NCI-H345 (cell line): ENCODE measurements around the gene HOXA13.

Experiments
- DNase-seq: peaks from one replicate; lab custom pipeline; 2025; lab: John Stamatoyannopoulos, UW

HOXA13 gene

DNA sequence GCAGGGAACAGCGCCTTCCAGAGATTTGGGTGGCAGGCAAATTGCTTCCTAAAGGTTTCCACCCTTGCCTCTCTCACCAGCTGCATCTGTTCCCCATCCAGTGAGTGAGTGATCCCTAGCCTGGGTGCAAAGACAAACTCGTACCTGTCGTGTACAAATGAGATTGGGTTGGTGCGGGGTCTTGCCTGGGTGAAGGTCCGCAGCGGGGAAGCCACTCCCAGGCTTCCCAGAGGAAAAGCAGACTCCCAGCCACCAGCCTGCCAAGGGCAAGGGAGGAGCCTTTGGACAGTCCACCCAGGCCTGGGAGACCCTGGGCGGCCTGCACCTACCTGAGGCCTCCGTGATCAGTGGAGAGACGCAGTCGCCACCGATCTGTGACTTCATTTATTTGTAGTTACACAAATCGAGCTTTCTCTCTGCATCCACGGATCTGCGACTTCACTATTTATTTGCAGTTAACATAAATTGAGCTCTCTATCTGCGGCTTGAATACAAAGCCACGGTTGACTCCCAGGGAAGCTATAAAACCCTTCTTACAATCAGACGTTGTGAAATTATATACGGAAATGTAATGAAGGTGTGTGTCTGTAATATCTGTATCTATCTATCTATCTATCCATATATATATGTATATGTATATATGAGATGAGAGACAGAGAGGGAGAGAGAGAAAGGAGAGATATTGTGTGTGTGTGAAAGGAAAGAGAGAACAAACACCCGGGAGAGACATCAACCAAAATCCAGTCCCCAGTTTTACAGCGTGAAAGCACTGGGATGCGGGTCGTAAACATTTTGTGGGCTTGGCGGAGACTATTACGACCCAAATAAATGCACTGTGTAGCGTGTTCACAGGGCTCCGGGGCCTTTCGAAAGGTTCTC lies 40.4 kb downstream of the HOXA13 start:
- no peak for DNase-seq

DNA sequence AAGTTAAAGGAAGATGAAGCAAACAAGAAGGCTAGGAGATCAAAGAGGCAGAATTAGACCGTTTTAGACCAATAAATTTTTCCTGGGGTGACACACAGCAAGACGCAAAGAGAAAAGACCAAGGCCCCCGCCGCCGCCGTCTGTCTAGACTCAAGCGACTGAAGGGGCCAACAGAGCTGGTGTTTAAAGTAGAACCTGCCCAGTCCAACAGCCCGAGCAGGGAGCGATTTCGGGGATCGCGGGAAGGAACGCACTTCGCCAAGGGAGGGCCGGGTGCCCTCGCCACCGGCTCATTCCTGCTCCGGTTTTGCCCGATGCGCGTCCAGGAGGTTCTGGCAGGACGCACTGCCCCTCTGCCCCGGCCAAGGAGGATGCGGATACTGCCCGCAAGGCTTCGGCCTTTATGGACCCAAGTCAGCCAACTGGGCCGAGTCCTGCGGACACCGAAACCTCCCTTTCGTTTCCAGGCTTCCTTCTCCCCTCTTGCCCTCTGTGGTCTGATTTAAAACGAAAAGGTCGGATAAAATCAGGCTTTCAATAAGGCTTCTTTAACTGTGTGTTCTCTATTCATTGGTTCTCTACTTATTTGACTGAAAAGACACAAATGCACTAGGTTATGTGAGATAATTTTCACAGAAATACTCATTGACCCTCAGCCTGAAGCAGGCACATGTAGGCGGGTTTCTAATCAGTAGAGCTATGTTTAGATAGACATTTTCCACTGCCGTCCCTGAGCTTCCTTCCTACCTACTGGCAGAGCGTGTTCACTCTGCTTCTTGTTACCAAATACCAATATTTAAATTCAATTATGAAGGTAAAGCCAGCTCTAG lies 41.2 kb downstream of the HOXA13 start:
- no peak for DNase-seq

DNA sequence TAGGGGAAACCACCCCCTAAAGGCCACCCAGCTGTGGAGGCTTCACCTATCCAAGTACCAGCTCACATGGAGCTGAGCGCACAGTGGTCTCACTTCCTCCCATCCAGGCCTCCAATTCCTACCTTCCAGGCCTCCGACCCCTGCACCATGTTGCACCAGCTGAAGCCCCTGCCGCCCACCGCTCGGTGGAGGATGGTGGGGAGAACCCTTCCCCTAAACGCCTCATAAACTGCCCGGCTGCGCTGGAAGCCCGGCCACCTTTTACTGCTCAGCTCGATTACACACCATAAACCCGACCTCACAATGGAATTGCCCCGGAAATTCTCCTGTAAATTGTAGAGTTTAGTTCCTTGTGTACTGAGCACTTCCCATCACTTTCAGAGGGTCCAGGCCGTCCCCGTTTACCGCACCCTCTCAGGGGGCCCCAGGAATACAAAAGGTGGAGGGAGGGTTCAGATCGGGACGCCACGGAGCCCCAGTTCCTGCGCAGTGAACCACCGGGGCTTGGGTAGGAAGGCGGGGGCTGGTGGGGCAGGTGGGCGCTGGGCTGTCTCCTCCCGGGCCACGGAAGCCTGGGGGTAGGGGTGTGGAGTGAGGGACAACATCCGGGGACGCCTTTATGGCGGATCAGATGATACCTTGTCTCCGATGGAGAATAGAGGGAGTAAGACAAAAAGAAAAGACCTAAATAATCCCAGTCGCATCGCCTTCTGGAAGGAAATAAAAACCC lies 42.0 kb downstream of the HOXA13 start:
- DNase-seq = no peak

GRCh38 chr7:27156916-27157701 lies 42.8 kb downstream of the HOXA13 start:
- no peak for DNase-seq

DNA sequence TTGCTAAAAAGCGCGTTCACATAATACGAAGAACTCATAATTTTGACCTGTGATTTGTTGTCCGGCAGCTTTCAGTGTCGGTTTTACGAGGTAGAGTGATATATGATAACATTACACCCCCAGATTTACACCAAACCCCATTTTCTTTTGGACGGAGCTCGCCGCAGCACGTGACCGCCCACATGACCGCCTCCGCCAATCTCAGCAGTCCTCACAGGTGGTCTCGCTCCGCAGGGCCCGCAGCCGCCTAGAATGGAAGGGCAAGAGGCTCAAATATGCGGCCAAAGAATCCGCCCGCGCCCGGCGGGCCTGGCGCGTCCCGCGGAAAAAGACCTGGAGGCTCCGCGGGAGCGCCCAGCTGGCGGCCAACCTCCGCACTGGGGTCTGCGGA lies 43.4 kb downstream of the HOXA13 start, which contains the start of gene HOXA7:
Gene HOXA7 (minus strand): TSS at position 168 of the 391 bp plus-strand sequence. CDS start 130 bp downstream, at position 38.
- DNase-seq = no peak

- DNase-seq = no peak
Observed at GRCh38 chr7:27155816-27156507, 43.9 kb downstream of the HOXA13 start.

DNA sequence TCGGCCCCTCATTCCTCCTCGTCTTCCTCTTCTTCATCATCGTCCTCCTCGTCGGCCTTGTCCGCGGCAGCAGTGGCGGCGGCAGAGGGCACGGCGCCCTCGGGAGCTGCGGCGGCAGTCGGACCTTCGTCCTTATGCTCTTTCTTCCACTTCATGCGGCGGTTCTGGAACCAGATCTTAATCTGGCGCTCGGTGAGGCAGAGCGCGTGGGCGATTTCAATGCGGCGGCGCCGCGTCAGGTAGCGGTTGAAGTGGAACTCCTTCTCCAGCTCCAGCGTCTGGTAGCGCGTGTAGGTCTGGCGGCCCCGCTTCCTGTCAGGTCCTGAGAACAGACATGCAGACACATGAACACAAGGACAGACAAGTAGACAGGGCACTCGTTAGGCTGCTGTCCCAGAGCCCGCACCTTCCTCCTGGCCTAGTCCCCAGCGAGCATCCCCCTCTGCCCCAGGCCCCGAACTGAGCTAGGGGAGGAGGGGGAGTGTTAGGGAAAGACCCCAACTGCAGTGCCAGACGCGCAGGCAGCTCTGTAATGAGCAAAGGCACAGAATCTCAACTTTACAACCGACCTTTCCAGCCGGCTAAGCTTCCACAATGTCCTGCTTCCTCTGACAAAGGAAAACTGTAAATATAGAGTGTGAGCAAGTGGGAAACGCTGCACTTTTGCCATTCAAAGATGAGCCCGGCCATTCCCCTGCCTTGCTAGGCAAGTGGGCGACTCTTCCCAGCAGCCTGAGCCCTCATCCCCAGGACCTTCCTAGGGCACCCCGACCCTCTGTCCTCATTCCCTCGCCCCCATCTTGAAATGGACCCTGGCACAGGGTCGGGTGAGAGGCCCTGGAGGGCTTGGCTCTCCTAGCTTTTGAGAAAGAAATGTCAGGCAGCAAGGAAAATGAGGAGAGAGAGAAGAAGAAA lies 44.7 kb downstream of the HOXA13 start:
- DNase-seq = no peak

GRCh38 chr7:27154369-27154768 lies 45.5 kb downstream of the HOXA13 start:
- DNase-seq = no peak

- DNase-seq = no peak
Observed at GRCh38 chr7:27153526-27153925, 46.4 kb downstream of the HOXA13 start.

- no peak for DNase-seq
Observed at GRCh38 chr7:27152816-27153442, 47.0 kb downstream of the HOXA13 start.

- no peak for DNase-seq
Observed at GRCh38 chr7:27151931-27152815, 47.7 kb downstream of the HOXA13 start, which contains the start of gene HOXA3. HOXA3 (minus strand) TSS chr7:27152583; CDS start chr7:27110640, 41,943 bp downstream.

GRCh38 chr7:27151341-27151930 lies 48.5 kb downstream of the HOXA13 start:
- peak; percentile 42 for DNase-seq

- DNase-seq = peak; percentile 85
Observed at GRCh38 chr7:27150568-27151340, 49.1 kb downstream of the HOXA13 start.

DNA sequence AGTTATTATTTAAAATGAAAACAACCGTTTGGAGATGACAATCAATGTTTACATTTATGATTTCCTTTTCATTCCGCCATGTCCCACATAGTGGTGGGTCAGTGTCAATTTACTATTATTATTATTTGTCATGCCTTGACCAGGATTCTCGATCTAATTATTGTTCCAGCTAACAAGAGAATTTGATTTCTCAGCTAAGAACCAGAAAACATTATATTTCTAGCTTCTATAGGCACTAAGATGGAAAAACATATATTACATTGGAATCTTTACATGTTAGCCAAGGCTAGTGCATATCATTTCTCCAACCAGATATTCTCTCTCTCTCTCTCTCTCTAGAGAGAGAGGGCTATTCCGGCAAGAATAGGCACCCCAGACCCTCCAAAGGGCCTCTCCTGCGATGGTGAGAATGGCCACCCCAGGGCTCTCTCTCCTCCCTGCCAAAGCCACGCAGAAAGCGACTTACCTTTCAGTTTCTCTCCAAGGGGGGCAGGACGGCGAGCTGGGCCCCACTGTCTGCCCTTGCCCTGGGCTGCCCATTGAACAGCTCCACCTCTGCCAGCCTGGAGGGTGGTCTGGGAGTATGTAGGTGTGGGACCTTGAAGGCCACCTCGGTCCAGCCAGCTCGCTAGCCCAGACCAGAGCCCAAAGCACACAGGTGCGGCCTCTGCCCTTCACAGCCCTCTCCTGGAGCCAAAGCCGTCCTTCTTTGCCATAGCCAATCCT lies 49.9 kb downstream of the HOXA13 start:
- peak; percentile 52 for DNase-seq

DNA sequence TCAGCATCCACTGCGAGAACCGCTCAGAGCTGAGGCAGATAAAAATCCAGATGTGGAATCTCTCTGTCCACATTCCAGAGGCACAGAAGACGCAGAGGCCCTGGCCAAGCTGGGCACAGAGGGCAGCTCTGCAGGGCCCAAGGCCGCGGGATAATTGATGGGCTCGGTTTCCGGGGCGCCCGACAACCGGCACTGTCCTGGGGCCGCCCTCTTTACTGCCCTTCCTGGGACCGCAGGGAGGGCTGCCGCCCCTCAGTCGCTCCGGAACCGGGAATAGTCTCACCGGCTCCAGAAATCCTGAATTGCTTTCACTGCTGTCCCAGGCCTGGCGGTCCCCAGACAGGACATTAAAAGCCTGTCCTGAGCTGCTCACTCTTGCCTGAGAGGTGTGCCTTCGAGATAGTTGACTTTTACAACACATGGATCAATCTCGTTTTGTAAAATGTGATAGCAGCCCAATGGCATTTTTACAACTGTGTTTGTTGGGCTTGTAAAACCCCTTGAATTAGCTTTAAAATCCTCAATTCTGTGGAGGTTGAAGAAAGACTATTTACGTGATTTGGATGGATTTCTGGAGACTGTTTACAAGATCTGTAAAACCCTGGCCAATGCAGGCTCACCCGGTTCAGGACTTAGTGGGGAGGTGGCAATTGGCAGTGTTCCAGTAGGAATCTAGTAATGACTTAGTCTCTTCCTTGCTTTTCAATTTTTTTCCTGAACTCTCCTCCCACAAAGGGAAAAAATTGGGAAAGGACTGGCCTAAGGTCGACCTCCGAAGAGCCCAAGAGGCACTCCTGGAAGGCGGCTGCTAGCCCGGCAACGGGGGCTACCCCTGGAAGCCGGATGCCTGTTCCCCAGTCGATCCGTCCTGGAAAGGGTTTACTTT lies 50.9 kb downstream of the HOXA13 start:
- DNase-seq = peak; percentile 15
